ENCODE measurements around the gene DES.

DES gene

DNA sequence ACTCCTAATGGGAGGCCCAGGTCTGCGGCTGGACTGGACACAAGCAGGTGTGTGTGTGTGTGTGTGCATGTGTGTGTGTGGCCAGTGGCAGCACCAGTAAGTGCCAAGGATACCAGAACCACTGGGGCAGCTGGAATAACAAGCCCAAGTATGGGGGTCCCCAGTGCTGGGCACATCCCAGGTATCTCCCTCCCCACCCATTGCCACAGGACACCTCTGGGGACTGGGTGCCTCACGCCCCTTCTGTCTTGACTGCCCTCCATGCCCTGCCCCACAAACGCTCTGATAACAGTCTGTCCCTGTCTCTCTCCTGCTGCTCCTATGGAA is 25.5 kb downstream of the DES start:
- TF ChIP-seq TAF1 (IDR thresholded peaks at IDR 0.05; ENCODE audit: borderline replicate concordance, insufficient read depth, low read length) = no peak
- no peak for TF ChIP-seq SIN3A (IDR thresholded peaks at IDR 0.05; ENCODE audit: borderline replicate concordance, insufficient read depth, low read length)
- no peak for TF ChIP-seq FOXP2 (optimal IDR thresholded peaks at IDR 0.05; ENCODE audit: borderline replicate concordance, extremely low read depth, extremely low read length, insufficient read depth)
- no peak for TF ChIP-seq POLR2AphosphoS5 (IDR thresholded peaks at IDR 0.05; ENCODE audit: low read depth, low read length)
- no peak for TF ChIP-seq REST (IDR thresholded peaks at IDR 0.05; ENCODE audit: insufficient read depth in 1 of 2, low read depth in 2 of 2, low read length in 2 of 2)

DNA sequence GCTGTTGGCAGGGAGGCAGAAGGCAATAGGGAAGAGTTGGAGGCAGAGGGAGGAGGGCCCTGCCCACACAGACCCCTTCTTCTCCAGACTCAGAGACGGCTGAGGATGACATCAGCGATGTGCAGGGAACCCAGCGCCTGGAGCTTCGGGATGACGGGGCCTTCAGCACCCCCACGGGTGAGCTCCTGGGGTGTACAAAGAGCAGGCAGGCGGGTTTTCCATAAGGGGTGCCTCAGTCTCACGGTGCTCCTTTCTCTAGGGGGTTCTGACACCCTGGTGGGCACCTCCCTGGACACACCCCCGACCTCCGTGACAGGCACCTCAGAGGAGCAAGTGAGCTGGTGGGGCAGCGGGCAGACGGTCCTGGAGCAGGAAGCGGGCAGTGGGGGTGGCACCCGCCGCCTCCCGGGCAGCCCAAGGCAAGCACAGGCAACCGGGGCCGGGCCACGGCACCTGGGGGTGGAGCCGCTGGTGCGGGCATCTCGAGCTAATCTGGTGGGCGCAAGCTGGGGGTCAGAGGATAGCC is 26.5 kb downstream of the DES start:
- no peak for TF ChIP-seq REST (IDR thresholded peaks at IDR 0.05; ENCODE audit: insufficient read depth in 1 of 2, low read depth in 2 of 2, low read length in 2 of 2)
- TF ChIP-seq FOXP2 (optimal IDR thresholded peaks at IDR 0.05; ENCODE audit: borderline replicate concordance, extremely low read depth, extremely low read length, insufficient read depth) = no peak
- no peak for TF ChIP-seq TAF1 (IDR thresholded peaks at IDR 0.05; ENCODE audit: borderline replicate concordance, insufficient read depth, low read length)
- no peak for TF ChIP-seq SIN3A (IDR thresholded peaks at IDR 0.05; ENCODE audit: borderline replicate concordance, insufficient read depth, low read length)
- no peak for TF ChIP-seq POLR2AphosphoS5 (IDR thresholded peaks at IDR 0.05; ENCODE audit: low read depth, low read length)

- TF ChIP-seq FOXP2 (optimal IDR thresholded peaks at IDR 0.05; ENCODE audit: borderline replicate concordance, extremely low read depth, extremely low read length, insufficient read depth) (no peak), SIN3A (IDR thresholded peaks at IDR 0.05; ENCODE audit: borderline replicate concordance, insufficient read depth, low read length) (no peak), POLR2AphosphoS5 (IDR thresholded peaks at IDR 0.05; ENCODE audit: low read depth, low read length) (no peak), TAF1 (IDR thresholded peaks at IDR 0.05; ENCODE audit: borderline replicate concordance, insufficient read depth, low read length) (no peak), REST (IDR thresholded peaks at IDR 0.05; ENCODE audit: insufficient read depth in 1 of 2, low read depth in 2 of 2, low read length in 2 of 2) (no peak)
Measured at GRCh38 chr2:219445220-219445640, 27.1 kb downstream of the DES start.

- TF ChIP-seq FOXP2 (optimal IDR thresholded peaks at IDR 0.05; ENCODE audit: borderline replicate concordance, extremely low read depth, extremely low read length, insufficient read depth) (no peak), POLR2AphosphoS5 (IDR thresholded peaks at IDR 0.05; ENCODE audit: low read depth, low read length) (no peak), TAF1 (IDR thresholded peaks at IDR 0.05; ENCODE audit: borderline replicate concordance, insufficient read depth, low read length) (no peak), SIN3A (IDR thresholded peaks at IDR 0.05; ENCODE audit: borderline replicate concordance, insufficient read depth, low read length) (no peak), REST (IDR thresholded peaks at IDR 0.05; ENCODE audit: insufficient read depth in 1 of 2, low read depth in 2 of 2, low read length in 2 of 2) (no peak)
Measured at GRCh38 chr2:219446101-219446504, 27.9 kb downstream of the DES start.

DNA sequence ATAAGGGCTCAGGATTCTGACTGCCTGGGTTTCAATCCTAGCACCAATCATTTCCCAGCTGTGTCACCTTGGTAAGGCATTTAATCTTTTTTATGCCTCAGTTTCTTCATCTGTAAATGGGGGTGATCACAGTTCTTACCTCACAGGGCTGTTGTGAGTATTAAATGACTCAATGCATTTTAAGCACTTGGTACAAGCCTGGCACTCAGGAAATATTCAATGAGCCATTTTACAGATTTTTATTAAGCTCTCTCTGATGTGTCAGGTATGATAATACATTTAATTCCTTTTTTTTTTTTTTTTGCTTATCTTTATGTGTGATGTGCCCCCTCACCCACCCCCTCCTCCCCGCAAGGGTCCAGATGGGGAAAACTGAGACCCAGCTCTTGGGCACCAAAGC is 28.5 kb downstream of the DES start:
- TF ChIP-seq FOXP2 (optimal IDR thresholded peaks at IDR 0.05; ENCODE audit: borderline replicate concordance, extremely low read depth, extremely low read length, insufficient read depth) (no peak), POLR2AphosphoS5 (IDR thresholded peaks at IDR 0.05; ENCODE audit: low read depth, low read length) (no peak), SIN3A (IDR thresholded peaks at IDR 0.05; ENCODE audit: borderline replicate concordance, insufficient read depth, low read length) (no peak), TAF1 (IDR thresholded peaks at IDR 0.05; ENCODE audit: borderline replicate concordance, insufficient read depth, low read length) (no peak), REST (IDR thresholded peaks at IDR 0.05; ENCODE audit: insufficient read depth in 1 of 2, low read depth in 2 of 2, low read length in 2 of 2) (no peak)

Data from PFSK-1 (cell line).